Parathyroid adenoma (tissue), 2 donors: ENCODE data around the gene MAD1L1.

Source experiments
- H2AFZ ChIP-seq: fragments of 300-600 bp; sonication (generic); one replicate; pipeline ENCODE4 v1.7.0; 2017; ENCODE audit warnings: antibody characterized with exemption, mild to moderate bottlenecking
- H3K27ac ChIP-seq: fragments of 300-600 bp; sonication (generic); one replicate; pipeline ENCODE4 v1.7.0; 2017
- H3K27me3 ChIP-seq: fragments of 300-600 bp; sonication (generic); one replicate; pipeline ENCODE4 v1.7.0; 2017; ENCODE audit warnings: low read length; ENCODE audit not compliant: control insufficient read depth, insufficient read depth
- H3K36me3 ChIP-seq: fragments of 300-600 bp; sonication (generic); one replicate; pipeline ENCODE4 v1.7.0; 2017; ENCODE audit warnings: low read length; ENCODE audit not compliant: control insufficient read depth, insufficient read depth
- H3K4me1 ChIP-seq: fragments of 300-600 bp; sonication (generic); one replicate; pipeline ENCODE4 v1.7.0; 2017; ENCODE audit warnings: control low read depth
- H3K4me2 ChIP-seq: fragments of 300-600 bp; sonication (generic); one replicate; pipeline ENCODE4 v1.7.0; 2017; ENCODE audit warnings: low read length
- H3K4me3 ChIP-seq: fragments of 300-600 bp; sonication (generic); one replicate; pipeline ENCODE4 v1.7.0; 2017; ENCODE audit warnings: low read depth, low read length
- H3K79me2 ChIP-seq: fragments of 300-600 bp; sonication (generic); one replicate; pipeline ENCODE4 v1.7.0; 2017; ENCODE audit warnings: control low read depth
- H3K9ac ChIP-seq: fragments of 300-600 bp; sonication (generic); one replicate; pipeline ENCODE4 v1.7.0; 2017; ENCODE audit warnings: mild to moderate bottlenecking
- H3K9me3 ChIP-seq: fragments of 300-600 bp; sonication (generic); one replicate; pipeline ENCODE4 v1.7.0; 2017; ENCODE audit warnings: low read length; ENCODE audit not compliant: control insufficient read depth
- TF ChIP-seq, protein P1 (sequence below): fragments of 300-600 bp; sonication (generic); IDR thresholded peaks from one replicate; pipeline ENCODE4 v1.7.0; 2017; ENCODE audit warnings: antibody characterized with exemption, mild to moderate bottlenecking
- donor health status: primary hyperparathyroidism.

MAD1L1 gene

GRCh38 chr7:2256306-2257045, 23.7 kb upstream of the MAD1L1 start:
- no peaks in the 10 kb centered on the region for H3K36me3 ChIP-seq
- no peaks in the 10 kb centered on the region for H3K9me3 ChIP-seq
- H3K4me1 ChIP-seq: no peaks in the 10 kb centered on the region
- H3K27me3 ChIP-seq: no peaks in the 10 kb centered on the region
- H3K27ac ChIP-seq: no peak overlapping the region
- TF ChIP-seq, protein P1, sequence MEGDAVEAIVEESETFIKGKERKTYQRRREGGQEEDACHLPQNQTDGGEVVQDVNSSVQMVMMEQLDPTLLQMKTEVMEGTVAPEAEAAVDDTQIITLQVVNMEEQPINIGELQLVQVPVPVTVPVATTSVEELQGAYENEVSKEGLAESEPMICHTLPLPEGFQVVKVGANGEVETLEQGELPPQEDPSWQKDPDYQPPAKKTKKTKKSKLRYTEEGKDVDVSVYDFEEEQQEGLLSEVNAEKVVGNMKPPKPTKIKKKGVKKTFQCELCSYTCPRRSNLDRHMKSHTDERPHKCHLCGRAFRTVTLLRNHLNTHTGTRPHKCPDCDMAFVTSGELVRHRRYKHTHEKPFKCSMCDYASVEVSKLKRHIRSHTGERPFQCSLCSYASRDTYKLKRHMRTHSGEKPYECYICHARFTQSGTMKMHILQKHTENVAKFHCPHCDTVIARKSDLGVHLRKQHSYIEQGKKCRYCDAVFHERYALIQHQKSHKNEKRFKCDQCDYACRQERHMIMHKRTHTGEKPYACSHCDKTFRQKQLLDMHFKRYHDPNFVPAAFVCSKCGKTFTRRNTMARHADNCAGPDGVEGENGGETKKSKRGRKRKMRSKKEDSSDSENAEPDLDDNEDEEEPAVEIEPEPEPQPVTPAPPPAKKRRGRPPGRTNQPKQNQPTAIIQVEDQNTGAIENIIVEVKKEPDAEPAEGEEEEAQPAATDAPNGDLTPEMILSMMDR: no peak
- H3K4me3 ChIP-seq: no peak overlapping the region
- no peak overlapping the region for H2AFZ ChIP-seq
- no peaks in the 10 kb centered on the region for H3K79me2 ChIP-seq
- no peak overlapping the region for H3K4me2 ChIP-seq
- no peak overlapping the region for H3K9ac ChIP-seq

- Histone ChIP-seq H3K9me3 (no peaks in the 10 kb centered on the region), H3K79me2 (no peaks in the 10 kb centered on the region), H3K27me3 (no peaks in the 10 kb centered on the region), H3K4me1 (no peaks in the 10 kb centered on the region), H3K36me3 (no peaks in the 10 kb centered on the region), H3K4me2 (no peak overlapping the region), H3K27ac (no peak overlapping the region), H2AFZ (no peak overlapping the region), H3K9ac (no peak overlapping the region), H3K4me3 (no peak overlapping the region)
- TF ChIP-seq, protein P1: no peak
Observed at GRCh38 chr7:2255145-2256139, 22.7 kb upstream of the MAD1L1 start.

- no peaks in the 10 kb centered on the region for H3K27me3 ChIP-seq
- H3K9ac ChIP-seq: no peak overlapping the region
- no peak overlapping the region for H3K4me3 ChIP-seq
- no peaks in the 10 kb centered on the region for H3K9me3 ChIP-seq
- TF ChIP-seq, protein P1: no peak
- H3K4me2 ChIP-seq: no peak overlapping the region
- H3K36me3 ChIP-seq: no peaks in the 10 kb centered on the region
- H3K4me1 ChIP-seq: no peaks in the 10 kb centered on the region
- H3K27ac ChIP-seq: no peak overlapping the region
- no peaks in the 10 kb centered on the region for H3K79me2 ChIP-seq
- no peak overlapping the region for H2AFZ ChIP-seq
Observed at GRCh38 chr7:2254429-2255144, 21.8 kb upstream of the MAD1L1 start.

GRCh38 chr7:2253525-2254244, 20.9 kb upstream of the MAD1L1 start:
- TF ChIP-seq, protein P1: no peak
- Histone ChIP-seq H3K4me1 (no peaks in the 10 kb centered on the region), H3K79me2 (no peaks in the 10 kb centered on the region), H3K9me3 (no peaks in the 10 kb centered on the region), H3K36me3 (no peaks in the 10 kb centered on the region), H2AFZ (no peak overlapping the region), H3K9ac (no peak overlapping the region), H3K27me3 (no peaks in the 10 kb centered on the region), H3K4me2 (no peak overlapping the region), H3K27ac (no peak overlapping the region), H3K4me3 (no peak overlapping the region)
